H9 (cell line): Measurements from ENCODE around the gene ZBTB43. TPM values are rescaled to one million over a fixed set of nuclear protein-coding genes. Genes with fewer than 3 reads are reported as not detected.

Experiments
- DNase-seq: peaks from one replicate; pipeline ENCODE4 v3.0.0-alpha.2; 2017
- H2AFZ ChIP-seq: one replicate; pipeline ENCODE4 v1.6.1; 2013; ENCODE audit warnings: mild to moderate bottlenecking, low read length, control low read depth, moderate library complexity
- H2AK5ac ChIP-seq: 2 replicates; pipeline ENCODE4 v1.6.1; 2013; ENCODE audit warnings: low read length, control low read depth, mixed read lengths; ENCODE audit not compliant: insufficient read length
- H2BK120ac ChIP-seq: one replicate; pipeline ENCODE4 v1.6.1; 2013; ENCODE audit warnings: low read depth, mild to moderate bottlenecking, low read length, control low read depth, inconsistent platforms; ENCODE audit not compliant: poor library complexity, severe bottlenecking
- H2BK12ac ChIP-seq: 2 replicates; pipeline ENCODE4 v1.6.1; 2013; ENCODE audit warnings: low read length, control low read depth, mixed read lengths, low read depth; ENCODE audit not compliant: insufficient read length
- H2BK15ac ChIP-seq: 2 replicates; pipeline ENCODE4 v1.6.1; 2013; ENCODE audit warnings: low read depth, low read length, control low read depth
- H2BK20ac ChIP-seq: one replicate; pipeline ENCODE4 v1.6.1; 2013; ENCODE audit warnings: low read depth, mild to moderate bottlenecking, low read length, control low read depth, inconsistent platforms; ENCODE audit not compliant: poor library complexity, severe bottlenecking
- H2BK5ac ChIP-seq: 2 replicates; pipeline ENCODE4 v1.6.1; 2013; ENCODE audit warnings: low read length, control low read depth, mixed read lengths; ENCODE audit not compliant: insufficient read length
- H3K14ac ChIP-seq: 2 replicates; pipeline ENCODE4 v1.6.1; 2013; ENCODE audit warnings: low read length, control low read depth; ENCODE audit not compliant: insufficient read depth
- H3K18ac ChIP-seq: 2 replicates; pipeline ENCODE4 v1.6.1; 2013; ENCODE audit warnings: low read depth, mild to moderate bottlenecking, mixed read lengths, low read length, control low read depth; ENCODE audit not compliant: insufficient read length
- H3K23ac ChIP-seq: 2 replicates; pipeline ENCODE4 v1.6.1; 2013; ENCODE audit warnings: low read length, control low read depth, mixed read lengths, low read depth; ENCODE audit not compliant: insufficient read length
- H3K23me2 ChIP-seq: 2 replicates; pipeline ENCODE4 v1.6.1; 2013; ENCODE audit warnings: low read depth, mild to moderate bottlenecking, mixed read lengths, low read length, control low read depth; ENCODE audit not compliant: insufficient read length, poor library complexity, severe bottlenecking
- H3K27ac ChIP-seq: 2 replicates; pipeline ENCODE4 v1.5.1; 2013; ENCODE audit warnings: low read length, control low read depth, mixed read lengths, low read depth; ENCODE audit not compliant: insufficient read length
- H3K27me3 ChIP-seq: 2 replicates; pipeline ENCODE4 v1.6.1; 2013; ENCODE audit warnings: low read length, control low read depth, inconsistent platforms; ENCODE audit not compliant: insufficient read depth
- H3K4ac ChIP-seq: 2 replicates; pipeline ENCODE4 v1.6.1; 2013; ENCODE audit warnings: low read depth, mild to moderate bottlenecking, control low read depth, inconsistent platforms, low read length, moderate library complexity
- H3K4me1 ChIP-seq: 2 replicates; pipeline ENCODE4 v1.6.1; 2013; ENCODE audit warnings: low read length, control low read depth, inconsistent platforms; ENCODE audit not compliant: insufficient read depth
- H3K4me2 ChIP-seq: 2 replicates; pipeline ENCODE4 v1.6.1; 2013; ENCODE audit warnings: low read length, control low read depth, mixed read lengths; ENCODE audit not compliant: insufficient read length, insufficient read depth
- H3K56ac ChIP-seq: 2 replicates; pipeline ENCODE4 v1.6.1; 2013; ENCODE audit warnings: low read depth, mild to moderate bottlenecking, mixed read lengths, low read length, control low read depth; ENCODE audit not compliant: insufficient read length
- H3K79me1 ChIP-seq: 2 replicates; pipeline ENCODE4 v1.6.1; 2013; ENCODE audit warnings: low read depth, mild to moderate bottlenecking, moderate library complexity, low read length, control low read depth, inconsistent platforms; ENCODE audit not compliant: insufficient read depth, poor library complexity, severe bottlenecking
- H3K79me2 ChIP-seq: 2 replicates; pipeline ENCODE4 v1.6.1; 2013; ENCODE audit warnings: low read length, control low read depth, inconsistent platforms; ENCODE audit not compliant: insufficient read depth
- H3K9ac ChIP-seq: 2 replicates; pipeline ENCODE4 v1.6.1; 2013; ENCODE audit warnings: low read length, control low read depth, mixed read lengths; ENCODE audit not compliant: insufficient read length; ENCODE audit errors: extremely low read depth
- H3K9me3 ChIP-seq: one replicate; pipeline ENCODE4 v1.6.1; 2013; ENCODE audit warnings: low read depth, low read length, inconsistent platforms; ENCODE audit not compliant: control insufficient read depth
- H3T11ph ChIP-seq: one replicate; pipeline ENCODE4 v1.6.1; 2013; ENCODE audit warnings: mild to moderate bottlenecking, low read length, control low read depth, inconsistent platforms
- H4K20me1 ChIP-seq: one replicate; pipeline ENCODE4 v1.6.1; 2013; ENCODE audit not compliant: control insufficient read depth, insufficient read length, insufficient read depth
- H4K5ac ChIP-seq: 2 replicates; pipeline ENCODE4 v1.6.1; 2013; ENCODE audit warnings: low read depth, mild to moderate bottlenecking, mixed read lengths, low read length, control low read depth; ENCODE audit not compliant: insufficient read length
- H4K8ac ChIP-seq: replicated peaks from 2 replicates; pipeline ENCODE4 v1.6.1; 2013; ENCODE audit warnings: low read length, control low read depth, mixed read lengths, low read depth; ENCODE audit not compliant: insufficient read length
- H4K91ac ChIP-seq: 2 replicates; pipeline ENCODE4 v1.6.1; 2013; ENCODE audit warnings: low read depth, mild to moderate bottlenecking, moderate library complexity, mixed read lengths, low read length, control low read depth; ENCODE audit not compliant: insufficient read length
- H3K27ac Mint-ChIP-seq, 3 experiments: 2 replicates in 2 of 3; 3 replicates in 1 of 3; pipeline ENCODE4 v1.8.0; 2020 to 2021; ENCODE audit warnings: mixed read lengths in 3 of 3, mild to moderate bottlenecking in 1 of 3, moderate library complexity in 1 of 3
- H3K27me3 Mint-ChIP-seq: 2 replicates; pipeline ENCODE4 v1.8.0; 2021; ENCODE audit warnings: low read depth, mild to moderate bottlenecking, moderate library complexity, mixed read lengths
- H3K36me3 Mint-ChIP-seq, 3 experiments: 2 replicates in 2 of 3; 3 replicates in 1 of 3; pipeline ENCODE4 v1.8.0; 2020 to 2021; ENCODE audit warnings: low read depth in 3 of 3, mixed read lengths in 3 of 3; ENCODE audit not compliant: insufficient read depth in 1 of 3
- H3K4me1 Mint-ChIP-seq, 2 experiments: 2 replicates each; pipeline ENCODE4 v1.8.0; 2020; ENCODE audit warnings: mixed read lengths in 2 of 2
- H3K4me3 Mint-ChIP-seq, 2 experiments: 2 replicates in 1 of 2; 3 replicates in 1 of 2; pipeline ENCODE4 v1.8.0; 2020 to 2021; ENCODE audit warnings: mild to moderate bottlenecking in 2 of 2, mixed read lengths in 2 of 2, moderate library complexity in 1 of 2
- H3K9me3 Mint-ChIP-seq, 2 experiments: 2 replicates in 1 of 2; 3 replicates in 1 of 2; pipeline ENCODE4 v1.8.0; 2020; ENCODE audit warnings: mild to moderate bottlenecking in 2 of 2, mixed read lengths in 2 of 2, moderate library complexity in 1 of 2
- WGBS: extraction: QIAGEN DNeasy Blood & Tissue Kit; methylation state at CpG from one replicate; pipeline ENCODE4 v1.1.7; 2013; ENCODE audit warnings: missing lambda C conversion rate, low lambda C conversion rate, mixed read lengths; ENCODE audit not compliant: insufficient read length; ENCODE audit errors: extremely low coverage; 5-methylcytosine and 5-hydroxymethylcytosine counted together
- total RNA-seq: library from RNA; stranded (reverse); gene quantifications from 2 replicates; pipeline ENCODE4 v1.2.1, GENCODE V29; 2021
- TF ChIP-seq, protein P1 (sequence below): fragments of 200-600 bp; sonication (generic); conservative IDR thresholded peaks from 3 replicates; pipeline ENCODE4 v1.8.0; 2021; ENCODE audit warnings: antibody characterized with exemption, mild to moderate bottlenecking

ZBTB43 gene
- total RNA-seq, 1 experiment from 2014 or later, result 15.7 TPM

DNA sequence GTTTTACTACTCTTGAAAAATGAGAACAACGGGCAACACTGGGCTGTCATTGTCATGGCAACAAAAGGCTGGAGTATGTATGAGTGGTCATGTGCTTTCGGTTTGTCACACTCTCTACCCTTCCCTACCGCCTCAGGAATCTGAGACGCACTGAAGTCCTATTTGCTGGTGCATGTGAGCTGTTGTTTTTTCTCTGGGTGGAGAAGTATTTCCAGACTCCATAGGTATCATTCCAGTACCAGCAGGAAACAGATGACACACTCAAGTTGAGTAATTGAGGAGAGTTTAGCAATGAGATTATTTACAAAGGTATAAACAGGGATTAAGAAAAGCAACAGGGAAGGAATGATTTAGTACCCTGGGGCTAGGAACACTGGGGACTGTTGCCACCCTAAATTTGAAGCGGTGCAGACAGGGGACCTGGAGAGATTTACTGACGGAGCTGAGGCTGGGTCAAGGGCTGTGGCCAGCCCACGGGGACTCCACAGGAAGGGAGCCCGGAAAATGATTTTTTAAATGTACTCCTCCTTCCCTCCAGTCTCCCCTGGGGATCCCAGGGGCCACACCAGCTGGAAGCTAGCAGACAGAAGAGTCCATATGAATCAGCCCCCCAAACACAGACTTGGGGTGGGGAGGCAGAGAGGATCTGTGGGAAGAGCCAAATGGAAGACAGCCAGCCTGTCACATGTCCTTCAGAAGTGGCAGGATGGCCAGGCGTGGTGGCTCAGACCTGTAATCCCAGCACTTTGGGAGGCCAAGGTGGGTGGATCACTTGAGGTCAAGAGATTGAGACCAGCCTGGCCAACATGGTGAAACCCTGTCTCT lies 13.2 kb upstream of the ZBTB43 start:
- H4K8ac ChIP-seq, result no peak overlapping the region
- H3K27me3 Mint-ChIP-seq, result peaks cover 58% of the 10 kb centered on the region

More for the DNA sequence above, 13.2 kb upstream of the ZBTB43 start:
- H2BK15ac ChIP-seq, result no peak overlapping the region
- H2AK5ac ChIP-seq, result no peak overlapping the region
- peak overlapping the region; percentile 25 for H2BK120ac ChIP-seq
- H3K4me3 Mint-ChIP-seq, result no peak overlapping the region
- H3K27ac Mint-ChIP-seq, result no peak overlapping the region
- H3K9me3 Mint-ChIP-seq, result peaks cover 2 to 4% of the 10 kb centered on the region in 2 experiments; a peak in 2 of 5 replicates
- H2BK5ac ChIP-seq, result no peak overlapping the region
- no peak for DNase-seq
- H3K4me2 ChIP-seq, result no peak overlapping the region
- H3K79me1 ChIP-seq, result no peaks in the 10 kb centered on the region
- no peaks in the 10 kb centered on the region for H3K23me2 ChIP-seq
- H3K27me3 ChIP-seq, result no peaks in the 10 kb centered on the region
- no CpG with 5 or more reads among the region's 9 CpGs for WGBS
- H3K79me2 ChIP-seq, result no peaks in the 10 kb centered on the region
- no peak overlapping the region for H2BK12ac ChIP-seq
- no peak overlapping the region for H4K91ac ChIP-seq
- no peaks in the 10 kb centered on the region for H4K20me1 ChIP-seq
- no peak overlapping the region for H4K5ac ChIP-seq
- TF ChIP-seq, protein P1, sequence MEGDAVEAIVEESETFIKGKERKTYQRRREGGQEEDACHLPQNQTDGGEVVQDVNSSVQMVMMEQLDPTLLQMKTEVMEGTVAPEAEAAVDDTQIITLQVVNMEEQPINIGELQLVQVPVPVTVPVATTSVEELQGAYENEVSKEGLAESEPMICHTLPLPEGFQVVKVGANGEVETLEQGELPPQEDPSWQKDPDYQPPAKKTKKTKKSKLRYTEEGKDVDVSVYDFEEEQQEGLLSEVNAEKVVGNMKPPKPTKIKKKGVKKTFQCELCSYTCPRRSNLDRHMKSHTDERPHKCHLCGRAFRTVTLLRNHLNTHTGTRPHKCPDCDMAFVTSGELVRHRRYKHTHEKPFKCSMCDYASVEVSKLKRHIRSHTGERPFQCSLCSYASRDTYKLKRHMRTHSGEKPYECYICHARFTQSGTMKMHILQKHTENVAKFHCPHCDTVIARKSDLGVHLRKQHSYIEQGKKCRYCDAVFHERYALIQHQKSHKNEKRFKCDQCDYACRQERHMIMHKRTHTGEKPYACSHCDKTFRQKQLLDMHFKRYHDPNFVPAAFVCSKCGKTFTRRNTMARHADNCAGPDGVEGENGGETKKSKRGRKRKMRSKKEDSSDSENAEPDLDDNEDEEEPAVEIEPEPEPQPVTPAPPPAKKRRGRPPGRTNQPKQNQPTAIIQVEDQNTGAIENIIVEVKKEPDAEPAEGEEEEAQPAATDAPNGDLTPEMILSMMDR, result no peak
- H3K9me3 ChIP-seq, result no peaks in the 10 kb centered on the region
- no peaks in the 10 kb centered on the region for H3K4me1 ChIP-seq
- no peak overlapping the region for H3K9ac ChIP-seq
- H3K56ac ChIP-seq, result no peak overlapping the region
- H3K27ac ChIP-seq, result no peak overlapping the region
- H3T11ph ChIP-seq, result no peak overlapping the region
- H2BK20ac ChIP-seq, result no peak overlapping the region
- H3K4ac ChIP-seq, result no peak overlapping the region
- no peak overlapping the region for H3K18ac ChIP-seq
- no peak overlapping the region for H3K23ac ChIP-seq
- no peaks in the 10 kb centered on the region for H3K36me3 Mint-ChIP-seq
- H3K14ac ChIP-seq, result no peak overlapping the region
- no peaks in the 10 kb centered on the region; a peak in 1 of 4 replicates for H3K4me1 Mint-ChIP-seq
- no peak overlapping the region for H2AFZ ChIP-seq
